ENCODE measurements around the gene NUDT16L1.

- TF ChIP-seq EP300 (IDR thresholded peaks at IDR 0.05; ENCODE audit: low read depth) (no peak), POLR2A (IDR thresholded peaks at IDR 0.05) (no peak)
These were observed 43.5 kb upstream of the NUDT16L1 start for GRCh38 chr16:4649744-4650442.

All from transverse colon (tissue), 1 donor.